Loucy (cell line): Measurements from ENCODE around the gene ENTREP3.
A peak's percentile ranks its signal among the peaks of the same experiment; 100 is the strongest.

ENCODE experiments used
- CTCF ChIP-seq: fragments of 200-600 bp; sonication (generic); conservative IDR thresholded peaks from 2 replicates; pipeline ENCODE4 v1.5.1; 2014; ENCODE audit warnings: mild to moderate bottlenecking, antibody characterized with exemption, low read length
- EZH2phosphoT487 ChIP-seq: fragments of 200-600 bp; IDR thresholded peaks from 2 replicates; pipeline ENCODE4 v1.6.1; 2018; ENCODE audit warnings: antibody characterized with exemption, mild to moderate bottlenecking, moderate library complexity, borderline replicate concordance

GRCh38 chr1:155277902-155278688, 22.8 kb upstream of the ENTREP3 start:
- TF ChIP-seq CTCF (peak; percentile 58), EZH2phosphoT487 (no peak)
